Mucosa of stomach (tissue), 1 donor: ENCODE data around the gene SECISBP2.
"Not testable (repeated sequence)": the region's sequence is repeated elsewhere in the genome, so short reads cannot be mapped to it uniquely, and the experiment has no call there.

Experiments
- H3K27me3 ChIP-seq: one replicate; pipeline ENCODE4 v1.7.0; 2013; ENCODE audit warnings: mild to moderate bottlenecking, low read length; ENCODE audit not compliant: control insufficient read depth, insufficient read depth
- H3K36me3 ChIP-seq: one replicate; pipeline ENCODE4 v1.7.0; 2013; ENCODE audit warnings: low read length; ENCODE audit not compliant: control insufficient read depth, insufficient read depth
- H3K4me1 ChIP-seq: one replicate; pipeline ENCODE4 v1.7.0; 2013; ENCODE audit warnings: mild to moderate bottlenecking, low read length; ENCODE audit not compliant: control insufficient read depth, insufficient read depth
- H3K4me3 ChIP-seq: one replicate; pipeline ENCODE4 v1.7.0; 2013; ENCODE audit warnings: low read length
- H3K9ac ChIP-seq: one replicate; pipeline ENCODE4 v1.7.0; 2013; ENCODE audit warnings: mild to moderate bottlenecking, low read length, moderate library complexity
- H3K9me3 ChIP-seq: one replicate; pipeline ENCODE4 v1.7.0; 2013; ENCODE audit warnings: mild to moderate bottlenecking, low read length, moderate library complexity; ENCODE audit not compliant: control insufficient read depth
- donor health status: Pancreatic carcinoma.

SECISBP2 gene

DNA sequence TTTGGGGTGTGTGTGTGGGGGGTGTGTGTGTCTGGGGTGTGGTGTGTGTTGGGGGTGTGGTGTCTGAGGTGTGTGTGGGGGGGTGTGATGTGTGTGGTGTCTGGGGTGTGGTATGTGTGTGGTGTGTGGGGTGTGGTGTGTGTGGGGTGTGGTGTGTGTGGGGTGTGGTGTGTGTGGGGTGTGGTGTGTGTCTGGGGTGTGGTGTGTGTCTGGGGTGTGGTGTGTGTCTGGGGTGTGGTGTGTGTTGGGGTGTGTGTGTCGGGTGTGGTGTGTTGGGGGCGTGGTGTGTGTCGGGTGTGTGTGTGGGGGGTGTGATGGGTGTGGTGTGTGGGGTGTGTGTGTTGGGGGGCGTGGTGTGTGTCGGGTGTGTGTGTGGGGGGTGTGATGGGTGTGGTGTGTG is 53.5 kb downstream of the SECISBP2 start:
- H3K4me1 ChIP-seq, H3K36me3 ChIP-seq, H3K27me3 ChIP-seq, H3K9me3 ChIP-seq, H3K9ac ChIP-seq, H3K4me3 ChIP-seq: not testable (repeated sequence)

DNA sequence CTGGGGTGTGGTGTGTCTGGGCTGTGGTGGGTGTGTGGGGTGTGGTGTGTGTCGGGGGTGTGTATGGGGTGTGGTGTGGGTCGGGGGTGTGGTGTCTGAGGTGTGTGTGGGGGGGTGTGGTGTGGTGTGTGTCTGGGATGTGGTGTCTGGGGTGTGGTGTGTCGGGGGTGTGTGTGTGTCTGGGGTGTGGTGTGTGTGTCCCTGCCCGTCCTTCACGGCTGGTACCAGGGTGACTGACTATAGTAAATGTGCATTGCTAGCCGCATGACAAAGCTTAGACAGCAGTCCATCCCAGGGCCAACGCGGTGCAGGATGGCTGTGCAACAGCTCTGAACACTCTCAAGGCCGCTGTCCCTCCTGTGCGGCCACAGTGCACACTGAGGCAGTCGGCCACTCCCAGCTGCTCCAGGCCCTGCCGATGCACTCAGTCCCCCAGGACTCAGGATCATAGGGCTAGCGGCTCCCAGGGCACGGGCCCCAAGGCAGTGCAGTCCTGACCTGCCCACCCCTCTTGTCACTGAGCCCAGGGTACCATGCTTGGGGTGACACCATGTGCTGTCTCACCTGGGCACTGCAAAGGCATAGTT is 54.0 kb downstream of the SECISBP2 start:
- no peak overlapping the region for H3K4me3 ChIP-seq
- peaks cover 3% of the 10 kb centered on the region for H3K36me3 ChIP-seq
- no peak overlapping the region for H3K9ac ChIP-seq
- H3K4me1 ChIP-seq = peaks cover 5% of the 10 kb centered on the region
- no peaks in the 10 kb centered on the region for H3K27me3 ChIP-seq
- H3K9me3 ChIP-seq = no peaks in the 10 kb centered on the region

DNA sequence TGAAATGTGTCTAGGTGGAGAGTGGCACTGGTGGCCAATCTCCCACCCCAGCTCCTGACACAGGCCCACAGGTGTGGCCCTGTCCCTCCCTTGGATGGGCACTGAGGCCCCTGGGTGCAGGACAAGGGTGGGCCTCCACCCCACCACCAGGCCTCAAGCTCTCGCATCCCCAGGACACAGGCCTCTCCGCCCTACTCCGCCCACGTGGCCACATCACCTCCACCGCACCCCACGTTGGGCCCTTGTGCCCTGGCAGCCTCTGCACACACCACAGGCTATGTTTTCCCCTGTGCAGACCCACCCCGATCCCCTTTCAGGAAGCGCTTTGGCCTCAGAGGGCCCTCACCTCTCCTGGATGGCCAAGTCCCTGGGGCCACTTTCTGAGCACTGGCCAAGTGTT is 54.7 kb downstream of the SECISBP2 start:
- Histone ChIP-seq H3K9me3 (no peaks in the 10 kb centered on the region), H3K9ac (no peak overlapping the region), H3K27me3 (no peaks in the 10 kb centered on the region), H3K4me3 (no peak overlapping the region), H3K36me3 (peaks cover 3% of the 10 kb centered on the region), H3K4me1 (peaks cover 5% of the 10 kb centered on the region)

DNA sequence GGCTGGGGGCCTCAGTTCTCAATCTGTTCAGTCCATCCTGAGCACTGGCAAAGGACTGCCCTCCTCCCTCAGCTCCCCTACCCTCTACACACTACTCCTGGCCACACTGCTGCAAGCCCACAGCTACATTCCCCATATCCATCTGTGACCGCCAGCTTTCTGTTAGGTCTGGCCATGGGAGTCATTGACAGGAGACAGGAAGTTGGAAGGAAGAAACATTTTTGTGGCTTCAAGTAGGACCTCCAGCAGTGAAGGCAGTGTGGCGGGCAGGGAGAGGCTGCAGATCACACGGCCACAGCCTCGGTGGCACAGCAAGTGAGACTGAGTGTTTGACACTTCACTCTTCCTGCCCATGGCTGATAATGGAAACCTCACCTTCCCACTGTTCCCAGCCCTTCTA is 55.9 kb downstream of the SECISBP2 start:
- Histone ChIP-seq H3K36me3 (peaks cover 3% of the 10 kb centered on the region), H3K27me3 (no peaks in the 10 kb centered on the region), H3K4me1 (peaks cover 5% of the 10 kb centered on the region), H3K9ac (no peak overlapping the region), H3K9me3 (no peaks in the 10 kb centered on the region), H3K4me3 (no peak overlapping the region)

DNA sequence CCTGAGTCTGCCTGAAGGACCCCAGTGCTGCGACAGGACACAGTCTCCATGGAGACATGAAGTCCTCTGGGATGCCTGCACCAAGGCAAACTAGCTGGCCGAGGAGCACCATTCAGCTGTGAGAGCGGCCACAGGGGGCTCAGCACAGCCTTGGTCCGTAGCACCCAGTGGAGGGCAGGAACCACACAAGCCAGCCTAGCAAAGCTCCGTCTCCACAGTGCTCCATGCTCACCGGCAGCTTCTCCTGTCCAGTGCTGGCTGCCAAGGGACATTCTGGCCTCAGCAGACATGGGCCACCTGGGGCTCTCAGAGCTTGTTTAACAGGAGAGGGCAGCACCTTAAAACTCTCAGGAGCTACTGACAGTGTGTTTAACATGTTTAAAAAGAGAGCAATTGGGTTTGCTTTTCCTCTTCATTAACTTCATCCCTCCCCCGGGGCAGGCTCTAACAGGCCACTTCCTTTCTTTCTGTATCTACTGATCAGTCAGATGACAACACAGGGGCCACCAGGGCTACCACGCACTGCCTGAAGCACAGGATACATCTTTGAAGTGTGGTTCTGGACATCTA is 57.0 kb downstream of the SECISBP2 start:
- no peak overlapping the region for H3K9ac ChIP-seq
- H3K27me3 ChIP-seq = no peaks in the 10 kb centered on the region
- H3K36me3 ChIP-seq = peaks cover 3% of the 10 kb centered on the region
- H3K9me3 ChIP-seq = no peaks in the 10 kb centered on the region
- peaks cover 4% of the 10 kb centered on the region for H3K4me1 ChIP-seq
- no peak overlapping the region for H3K4me3 ChIP-seq

DNA sequence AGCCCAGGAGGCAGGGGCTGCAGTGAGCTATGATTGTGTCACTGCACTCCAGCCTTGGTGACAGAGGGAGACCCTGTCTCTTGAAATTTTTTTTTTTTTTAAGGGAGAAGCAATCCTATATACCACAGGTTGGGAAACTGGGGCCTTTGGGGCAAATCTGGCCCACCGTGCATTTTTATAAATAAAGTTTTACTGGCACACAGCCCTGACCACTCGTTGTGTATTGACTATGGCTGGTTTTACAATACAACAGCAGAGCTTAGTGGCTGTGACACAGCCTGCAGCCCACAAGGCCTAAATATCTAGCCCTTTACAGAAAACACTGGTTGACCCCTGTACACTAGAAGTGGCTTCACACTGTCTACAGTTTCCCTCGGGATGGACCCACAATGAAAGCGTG is 58.0 kb downstream of the SECISBP2 start:
- Histone ChIP-seq H3K27me3 (no peaks in the 10 kb centered on the region), H3K9me3 (no peaks in the 10 kb centered on the region), H3K4me1 (no peaks in the 10 kb centered on the region), H3K36me3 (peaks cover 3% of the 10 kb centered on the region), H3K4me3 (no peak overlapping the region), H3K9ac (no peak overlapping the region)

DNA sequence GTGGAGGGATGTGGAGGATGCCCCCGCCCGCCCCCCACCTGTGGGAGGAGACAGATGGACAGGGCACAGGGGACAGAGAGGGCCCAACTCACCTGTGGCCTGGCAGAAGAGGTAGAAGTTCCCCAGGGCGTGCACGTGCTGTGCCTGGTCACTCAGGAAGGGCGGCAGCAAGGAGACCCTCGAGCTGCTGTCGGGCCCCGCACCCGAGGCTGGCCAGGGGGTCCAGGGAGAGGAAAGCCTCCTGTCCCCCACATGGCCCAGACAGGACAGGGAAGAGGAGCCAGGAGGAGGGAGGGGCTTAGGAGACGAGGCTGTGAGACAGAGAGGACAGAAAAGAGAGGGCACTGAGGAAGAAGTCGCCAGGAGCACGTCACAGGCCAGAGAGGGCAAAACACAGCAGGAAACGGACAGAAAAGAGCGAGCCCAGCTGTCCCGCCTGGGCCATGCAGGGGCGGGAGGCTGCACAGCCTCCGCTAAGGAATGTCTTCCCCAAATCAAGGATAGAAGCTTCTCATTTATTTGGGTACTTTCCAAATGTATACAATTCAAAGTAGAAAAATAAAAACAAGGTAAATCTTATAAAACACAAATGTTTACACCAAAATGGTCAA is 58.5 kb downstream of the SECISBP2 start:
- Histone ChIP-seq H3K36me3 (peaks cover 3% of the 10 kb centered on the region), H3K9ac (no peak overlapping the region), H3K4me1 (no peaks in the 10 kb centered on the region), H3K9me3 (no peaks in the 10 kb centered on the region), H3K27me3 (no peaks in the 10 kb centered on the region), H3K4me3 (no peak overlapping the region)

DNA sequence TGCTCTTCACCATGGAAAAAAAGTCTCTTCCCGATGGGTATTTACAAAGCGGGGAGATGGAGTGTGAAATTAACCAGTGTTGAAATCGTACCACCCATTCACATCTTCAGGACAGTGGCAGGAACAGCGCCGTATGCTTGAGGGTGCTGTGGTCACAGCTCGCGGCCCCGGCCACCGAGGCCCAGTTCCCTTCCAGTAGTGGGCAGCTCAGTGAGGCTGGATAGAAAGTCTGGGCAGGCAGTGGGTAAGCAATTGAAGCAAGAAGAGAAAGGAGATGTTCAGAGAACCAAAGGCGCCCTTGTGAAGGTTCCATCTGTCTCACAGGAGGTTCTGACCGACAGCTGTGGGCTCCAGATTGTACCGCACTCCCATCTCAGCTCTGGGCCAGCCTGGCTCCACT is 59.1 kb downstream of the SECISBP2 start:
- H3K27me3 ChIP-seq = no peaks in the 10 kb centered on the region
- H3K4me3 ChIP-seq = no peak overlapping the region
- H3K4me1 ChIP-seq = no peaks in the 10 kb centered on the region
- H3K36me3 ChIP-seq = peaks cover 3% of the 10 kb centered on the region
- H3K9me3 ChIP-seq = no peaks in the 10 kb centered on the region
- H3K9ac ChIP-seq = no peak overlapping the region

DNA sequence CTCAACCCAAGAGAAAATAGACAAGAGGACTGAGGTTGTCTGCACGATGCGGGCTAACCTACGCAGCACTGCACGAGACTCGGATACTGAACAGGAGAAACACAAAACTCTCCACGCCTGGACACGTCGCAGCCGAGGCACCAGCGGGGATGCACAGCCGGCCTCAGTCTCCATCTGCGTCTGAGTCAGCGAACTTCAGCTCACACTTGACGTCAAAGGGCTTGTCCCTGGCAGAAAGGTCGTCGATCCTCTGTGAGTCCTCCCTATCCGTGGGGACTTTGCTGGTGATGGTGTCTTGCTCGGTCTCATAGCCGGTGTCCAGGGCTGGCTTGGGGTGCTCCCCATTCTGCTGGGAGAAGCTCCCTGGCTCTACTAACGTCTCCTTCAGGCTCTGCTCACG is 60.2 kb downstream of the SECISBP2 start:
- H3K4me1 ChIP-seq = no peaks in the 10 kb centered on the region
- H3K36me3 ChIP-seq = peaks cover 3% of the 10 kb centered on the region
- H3K27me3 ChIP-seq = no peaks in the 10 kb centered on the region
- H3K9ac ChIP-seq = no peak overlapping the region
- H3K4me3 ChIP-seq = no peak overlapping the region
- no peaks in the 10 kb centered on the region for H3K9me3 ChIP-seq

DNA sequence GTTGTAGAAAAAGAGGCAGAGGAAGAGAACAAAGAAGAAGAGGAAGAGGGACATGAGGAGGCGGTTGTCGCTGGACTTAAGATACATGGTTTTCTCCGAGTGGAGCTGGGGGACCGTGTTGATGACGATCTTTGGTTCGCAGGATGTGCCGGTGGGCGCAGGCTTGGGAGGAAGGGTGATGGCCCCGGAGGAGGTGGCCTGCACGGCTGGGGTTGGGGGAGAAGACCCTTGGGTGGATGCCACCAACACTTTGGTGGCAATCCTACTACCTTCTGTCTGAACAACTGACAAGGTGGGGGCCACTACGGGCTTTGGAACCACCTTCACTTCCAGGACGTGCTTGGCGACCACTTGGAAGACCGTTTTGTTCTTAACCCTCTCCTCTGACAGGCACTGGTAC is 60.7 kb downstream of the SECISBP2 start:
- Histone ChIP-seq H3K4me3 (no peak overlapping the region), H3K4me1 (no peaks in the 10 kb centered on the region), H3K27me3 (no peaks in the 10 kb centered on the region), H3K36me3 (peaks cover 3% of the 10 kb centered on the region), H3K9me3 (no peaks in the 10 kb centered on the region), H3K9ac (no peak overlapping the region)

DNA sequence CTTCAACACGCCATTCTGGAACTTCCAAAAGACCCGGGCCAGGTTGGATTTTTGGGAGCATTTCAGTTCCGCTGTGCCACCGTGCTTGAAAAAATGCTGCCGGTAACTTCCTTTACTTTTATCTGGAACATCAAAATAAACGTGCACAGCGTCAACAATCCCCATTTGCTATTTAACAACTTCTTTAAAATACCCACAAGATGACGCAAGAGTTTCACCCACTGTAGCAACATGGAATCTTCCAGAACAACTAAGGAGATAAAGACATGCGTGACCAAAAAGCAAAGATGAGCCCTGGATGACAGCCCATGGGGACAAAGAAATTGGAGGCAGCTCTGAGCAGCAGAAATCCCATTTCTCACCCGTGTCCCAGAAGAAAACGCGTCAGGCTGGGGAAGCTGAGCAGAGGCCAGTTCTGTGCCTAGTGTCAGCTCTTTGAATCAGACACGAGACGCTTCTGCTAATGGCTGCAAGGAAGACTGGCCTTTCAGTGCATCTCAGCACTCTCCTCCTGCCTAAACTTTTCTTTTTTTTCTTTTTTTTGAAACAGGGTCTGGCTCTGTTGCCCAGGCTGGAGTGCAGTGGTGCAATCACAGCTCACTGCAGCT is 61.3 kb downstream of the SECISBP2 start:
- Histone ChIP-seq H3K9ac (no peak overlapping the region), H3K36me3 (no peaks in the 10 kb centered on the region), H3K27me3 (no peaks in the 10 kb centered on the region), H3K4me1 (no peaks in the 10 kb centered on the region), H3K4me3 (no peak overlapping the region), H3K9me3 (no peaks in the 10 kb centered on the region)

DNA sequence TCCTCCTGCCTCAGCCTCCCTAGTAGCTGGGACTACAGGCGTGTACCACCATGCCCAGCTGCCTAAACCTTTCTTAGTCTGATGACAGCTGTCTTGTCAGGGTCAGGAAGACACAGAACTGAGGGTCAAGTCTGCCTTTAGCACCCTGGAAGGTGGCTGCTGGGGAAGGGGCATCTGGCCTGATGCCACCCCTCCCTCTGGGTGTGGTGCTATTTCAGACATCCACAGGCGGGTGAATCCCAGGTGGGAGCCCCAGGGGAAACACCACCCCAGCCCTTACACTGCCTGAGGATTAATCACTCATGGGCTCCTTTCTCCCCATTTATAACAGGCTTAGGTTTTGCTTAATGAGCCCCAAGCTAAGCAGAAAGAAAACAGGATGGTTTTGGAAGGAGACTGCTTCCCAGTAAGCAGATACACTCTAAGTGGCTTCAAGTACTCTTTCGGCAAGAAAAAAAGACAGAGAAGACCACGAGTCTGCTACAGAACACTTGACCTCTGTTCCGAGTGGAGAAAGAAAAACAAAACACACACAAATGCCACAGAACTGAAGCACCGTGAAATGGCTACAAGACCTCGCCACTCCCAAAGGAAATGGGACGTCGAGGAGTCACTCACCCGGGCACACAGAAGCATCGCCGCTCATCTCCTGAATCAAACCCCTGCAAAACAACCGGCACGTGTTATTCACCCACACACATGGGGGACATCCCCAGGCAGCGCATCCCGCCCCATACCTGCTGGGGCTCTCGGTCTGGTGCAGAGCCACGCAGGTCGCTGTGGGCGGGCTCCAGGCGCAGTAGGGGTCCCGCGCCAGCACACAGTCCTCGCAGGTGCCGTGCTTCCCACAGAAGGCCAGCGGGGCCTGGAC is 62.4 kb downstream of the SECISBP2 start:
- Histone ChIP-seq H3K36me3 (no peaks in the 10 kb centered on the region), H3K9ac (no peak overlapping the region)

More for the DNA sequence above, 62.4 kb downstream of the SECISBP2 start:
- H3K27me3 ChIP-seq = no peaks in the 10 kb centered on the region
- no peak overlapping the region for H3K4me3 ChIP-seq
- H3K9me3 ChIP-seq = no peaks in the 10 kb centered on the region
- H3K4me1 ChIP-seq = no peaks in the 10 kb centered on the region
